Body of pancreas (tissue), 4 donors: ENCODE measurements around the gene KAZALD1. TPM values are rescaled to one million over a fixed set of nuclear protein-coding genes. Genes with fewer than 3 reads are reported as not detected.
A peak's percentile ranks its signal among the peaks of the same experiment; 100 is the strongest.

ENCODE experiments used
- ATAC-seq: fragments of 150-250 bp; one replicate; pipeline ENCODE4 v1.9.1; 2016
- DNase-seq, 4 donors: peaks; one replicate each; pipeline ENCODE4 v3.0.0-alpha.2; 2019
- H3K27ac ChIP-seq, 4 donors: fragments of 200-600 bp; sonication (generic); 1 replicate in 3 of 4; 2 replicates in 1 of 4; pipeline versions ENCODE4 v1.5.1 to v1.6.1; 2016 to 2019; ENCODE audit warnings: mild to moderate bottlenecking in 1 of 4, mixed read lengths in 1 of 4, moderate library complexity in 1 of 4
- H3K27me3 ChIP-seq, 2 donors: fragments of 200-600 bp; sonication (generic); one replicate each; pipeline ENCODE4 v1.6.0; 2016; ENCODE audit warnings: mild to moderate bottlenecking in 1 of 2
- H3K36me3 ChIP-seq, 2 donors: fragments of 200-600 bp; sonication (generic); replicated peaks in 1 of 2; 2 replicates each; pipeline ENCODE4 v1.5.1; 2016; ENCODE audit warnings: low read depth in 2 of 2; ENCODE audit not compliant: insufficient read depth in 1 of 2
- H3K4me1 ChIP-seq: fragments of 200-600 bp; sonication (generic); one replicate; pipeline ENCODE4 v1.6.0; 2016
- H3K4me3 ChIP-seq, 2 donors: fragments of 200-600 bp; sonication (generic); 1 replicate in 1 of 2; 2 replicates in 1 of 2; pipeline ENCODE4 v1.5.1; 2016 to 2019
- H3K9me3 ChIP-seq, 3 donors: fragments of 200-600 bp; sonication (generic); 1 replicate in 2 of 3; 2 replicates in 1 of 3; pipeline ENCODE4 v1.5.1; 2016
- CTCF ChIP-seq, 7 experiments: fragments of 450-650 bp in 4 of 7; fragments of 200-600 bp in 3 of 7; sonication (generic) in 3 of 7; IDR thresholded peaks; one replicate each; pipeline ENCODE4 v1.5.1; 2016 to 2019; ENCODE audit warnings: antibody characterized with exemption in 7 of 7
- POLR2A ChIP-seq, 3 donors: fragments of 450-650 bp; IDR thresholded peaks; one replicate each; pipeline ENCODE4 v1.6.1; 2016; ENCODE audit warnings: antibody characterized with exemption in 3 of 3, mild to moderate bottlenecking in 2 of 3
- WGBS, 2 donors: methylation state at CpG; one replicate each; pipeline ENCODE4 v1.1.5; 2017; 5-methylcytosine and 5-hydroxymethylcytosine counted together
- intact Hi-C: fragments of 100-400 bp; cut with DNase I; formaldehyde crosslinking; loops from one replicate; pipeline ENCODE4 v1.15.1; 2023
- total RNA-seq, 2 donors: library from RNA; depleted of rRNA; stranded (reverse); fragments of >200 nt; gene quantifications; one replicate each; pipeline ENCODE4 v1.1.0, GENCODE V29; 2016

KAZALD1 gene
- total RNA-seq, 2 donors from 2014 or later = 1.6 to 1.8 TPM

- TF ChIP-seq CTCF (IDR thresholded peaks at IDR 0.05) = no peak
- TF ChIP-seq POLR2A (IDR thresholded peaks at IDR 0.05) = no peak
- ATAC-seq (no peak), DNase-seq (no peak)
- no peaks in the 10 kb centered on the region for H3K9me3 ChIP-seq
- H3K4me1 ChIP-seq = peaks cover 26% of the 10 kb centered on the region
- no peak overlapping the region for H3K27ac ChIP-seq
- H3K4me3 ChIP-seq = no peak overlapping the region
- H3K36me3 ChIP-seq = no peaks in the 10 kb centered on the region
- 76 to 88% methylated on average over 2 of the region's 2 CpGs for WGBS, 2 donors
- intact Hi-C loops = no loop called here
- peaks cover 0 to 11% of the 10 kb centered on the region in 2 donors for H3K27me3 ChIP-seq
These were observed 17.7 kb upstream of the KAZALD1 start for GRCh38 chr10:101044117-101044516.

- TF ChIP-seq CTCF (IDR thresholded peaks at IDR 0.05) (no peak), POLR2A (IDR thresholded peaks at IDR 0.05) (no peak)
- H3K27ac ChIP-seq = no peak overlapping the region
- H3K27me3 ChIP-seq = peaks cover 0 to 21% of the 10 kb centered on the region in 2 donors
- no peaks in the 10 kb centered on the region for H3K36me3 ChIP-seq
- intact Hi-C loops = no loop called here
- H3K9me3 ChIP-seq = no peaks in the 10 kb centered on the region
- WGBS, 2 donors = 36 to 44% methylated on average over 18 to 25 of the region's 25 CpGs
- DNase-seq = no peak
- H3K4me3 ChIP-seq = no peak overlapping the region
- no peak for ATAC-seq
- H3K4me1 ChIP-seq = peaks cover 39% of the 10 kb centered on the region
These were observed 15.2 kb upstream of the KAZALD1 start for GRCh38 chr10:101046332-101047238.

GRCh38 chr10:101047268-101047667 lies 14.5 kb upstream of the KAZALD1 start:
- Histone ChIP-seq H3K36me3 (no peaks in the 10 kb centered on the region), H3K4me3 (no peak overlapping the region), H3K4me1 (peaks cover 32% of the 10 kb centered on the region), H3K27ac (no peak overlapping the region), H3K9me3 (no peaks in the 10 kb centered on the region), H3K27me3 (peaks cover 0 to 21% of the 10 kb centered on the region in 2 donors)
- no peak for TF ChIP-seq CTCF (IDR thresholded peaks at IDR 0.05)
- TF ChIP-seq POLR2A (IDR thresholded peaks at IDR 0.05) = no peak
- no peak for ATAC-seq
- DNase-seq = no peak
- 32 to 36% methylated on average over 16 of the region's 16 CpGs for WGBS, 2 donors
- intact Hi-C loops = no loop called here

GRCh38 chr10:101047961-101048892 lies 13.6 kb upstream of the KAZALD1 start:
- peaks cover 0 to 21% of the 10 kb centered on the region in 2 donors for H3K27me3 ChIP-seq
- DNase-seq = peak in 1 of 4 donors; percentile 30

More at GRCh38 chr10:101047961-101048892, 13.6 kb upstream of the KAZALD1 start:
- H3K4me3 ChIP-seq = no peak overlapping the region
- TF ChIP-seq POLR2A (IDR thresholded peaks at IDR 0.05) = no peak
- TF ChIP-seq CTCF (IDR thresholded peaks at IDR 0.05) = peak in 1 of 7 experiments; percentile 7
- no peak overlapping the region for H3K27ac ChIP-seq
- no peak for ATAC-seq
- H3K4me1 ChIP-seq = peaks cover 26% of the 10 kb centered on the region
- no peaks in the 10 kb centered on the region for H3K9me3 ChIP-seq
- no peaks in the 10 kb centered on the region for H3K36me3 ChIP-seq
- WGBS, 2 donors = 11 to 14% methylated on average over 43 to 62 of the region's 62 CpGs
- intact Hi-C loops = no loop called here
